Activated CD4-positive, alpha-beta T cell treated with anti-CD3 and anti-CD28 coated beads, Interleukin-2, amount 50 U/mL, for 4 hours (primary cell): ENCODE results near the gene GUCD1.
"Not testable (repeated sequence)": the region's sequence is repeated elsewhere in the genome, so short reads cannot be mapped to it uniquely, and the experiment has no call there.

ENCODE experiments used
- DNase-seq, 2 experiments: peaks; one replicate each; pipeline ENCODE4 v3.0.0-alpha.2; 2020

The GUCD1 gene

DNA sequence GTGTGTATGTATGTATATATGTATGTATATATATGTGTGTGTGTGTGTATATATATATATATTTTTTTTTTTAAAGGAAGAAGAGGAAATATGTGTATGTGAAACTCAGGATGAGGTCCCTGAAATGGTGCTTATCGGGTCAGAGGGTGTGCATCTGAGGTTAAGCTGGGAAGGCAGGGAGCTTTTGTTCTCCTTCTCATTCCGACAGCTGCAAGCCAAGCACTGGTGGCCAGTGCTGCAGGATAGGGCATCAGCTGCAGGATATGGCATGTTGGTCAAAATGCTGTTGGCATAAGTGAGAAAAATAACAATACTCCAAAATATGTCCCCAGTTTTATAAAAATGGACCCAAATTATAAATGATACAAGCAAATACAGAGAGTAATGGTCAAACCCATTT, 8.3 kb upstream of the GUCD1 start:
- no peak for DNase-seq

DNA sequence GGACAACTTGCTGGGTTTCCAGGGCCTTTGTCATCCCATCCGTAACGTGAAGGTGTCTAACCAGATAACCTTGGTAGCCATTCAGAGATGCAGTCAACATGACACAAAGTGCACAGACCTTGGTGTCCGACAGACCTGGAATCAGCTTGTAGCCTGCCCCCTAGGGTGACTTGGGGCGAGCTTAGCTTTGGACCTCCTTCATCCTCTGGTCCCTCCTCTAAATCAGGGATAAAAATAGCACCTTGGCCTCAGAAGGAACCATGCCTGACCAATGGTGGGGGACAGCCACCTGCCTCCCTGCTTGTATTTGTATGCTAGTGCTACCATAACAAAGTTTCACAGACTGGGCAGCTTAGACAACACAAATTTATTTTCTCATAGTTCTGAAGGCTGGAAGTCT, 4.5 kb upstream of the GUCD1 start:
- DNase-seq, result no peak

DNA sequence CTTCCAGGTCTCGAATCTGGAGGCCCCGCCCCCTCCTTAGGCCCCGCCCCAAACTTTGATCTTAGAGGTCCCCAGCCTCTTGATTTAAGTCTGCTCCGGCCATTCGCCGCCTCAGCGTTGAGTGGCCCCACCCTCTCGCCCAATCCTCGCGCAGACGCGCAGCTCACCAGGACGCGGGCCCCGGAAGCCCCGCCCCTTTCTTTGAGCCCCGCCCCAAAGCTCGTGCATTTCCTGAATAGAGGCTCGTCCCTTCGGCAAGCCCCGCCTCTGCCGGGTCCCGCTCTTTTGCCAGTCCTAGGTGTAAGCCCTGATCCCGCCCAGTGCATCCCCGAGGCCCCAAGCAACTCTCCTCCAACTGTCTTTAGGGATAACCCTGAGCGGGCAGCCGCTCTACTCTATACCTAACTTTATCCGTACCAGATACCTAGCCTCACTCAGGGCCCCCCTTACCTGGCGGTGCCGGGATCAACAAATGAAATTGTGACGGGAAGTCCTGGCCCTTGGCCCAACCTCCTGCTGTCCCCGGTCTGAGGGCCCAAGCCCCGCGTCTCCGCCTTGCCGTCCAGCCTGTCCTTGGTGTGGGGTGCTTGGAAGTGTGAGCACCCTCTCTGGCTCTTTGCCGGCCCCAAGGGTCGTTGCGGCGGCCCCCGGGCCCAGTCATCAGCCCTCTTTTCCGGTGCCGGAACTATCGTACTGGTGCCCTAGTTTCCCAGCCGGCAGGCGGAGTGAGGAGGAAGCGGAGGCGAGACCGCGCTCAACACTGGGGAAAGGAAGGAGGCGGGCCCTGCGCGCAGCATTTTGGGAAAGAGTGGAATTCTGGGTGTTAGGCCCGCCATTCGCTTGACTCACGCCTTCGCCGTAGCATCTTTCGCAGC, 464 bp upstream of the GUCD1 start, which contains the start of gene SNRPD3:
Gene SNRPD3 (plus strand): TSS at position 835 of the 875 bp plus-strand sequence. CDS start 1,676 bp downstream, outside the sequence.
- peak; percentile 100 for DNase-seq

DNA sequence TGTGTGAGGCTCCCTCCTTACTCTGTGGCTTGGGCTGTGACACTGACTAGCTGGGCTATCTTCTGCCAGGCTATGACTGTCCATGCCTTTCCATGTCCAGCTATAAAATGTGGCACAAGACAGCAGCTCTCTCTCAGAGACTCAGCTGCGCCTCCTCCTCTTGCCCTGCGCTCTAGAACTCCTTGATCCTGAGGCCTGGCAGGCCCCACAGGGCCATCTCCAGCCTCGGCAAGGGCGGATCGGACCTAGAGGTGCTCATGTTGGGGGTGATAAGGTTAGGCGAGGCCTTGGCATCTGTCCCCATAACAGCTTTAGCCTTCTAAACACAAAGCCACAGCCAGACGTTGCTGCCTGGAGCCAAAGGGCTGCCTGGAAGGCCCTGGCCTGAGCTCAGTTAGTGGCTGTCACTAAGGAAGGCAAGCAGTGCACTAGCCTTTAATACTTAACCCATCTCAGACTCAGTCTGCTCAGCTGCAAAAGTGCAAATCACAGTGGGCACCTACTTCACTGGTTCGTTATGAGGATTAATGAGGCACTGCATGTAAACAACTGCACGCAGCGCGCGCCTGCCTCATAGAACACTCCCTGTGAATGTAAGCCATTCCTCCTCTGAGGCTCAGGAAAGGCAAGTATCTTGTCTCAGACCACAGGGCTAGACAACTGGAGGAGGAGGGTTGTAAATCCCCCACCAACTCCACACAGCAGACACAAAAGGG, 1.2 kb downstream of the GUCD1 start:
- DNase-seq, result no peak

DNA sequence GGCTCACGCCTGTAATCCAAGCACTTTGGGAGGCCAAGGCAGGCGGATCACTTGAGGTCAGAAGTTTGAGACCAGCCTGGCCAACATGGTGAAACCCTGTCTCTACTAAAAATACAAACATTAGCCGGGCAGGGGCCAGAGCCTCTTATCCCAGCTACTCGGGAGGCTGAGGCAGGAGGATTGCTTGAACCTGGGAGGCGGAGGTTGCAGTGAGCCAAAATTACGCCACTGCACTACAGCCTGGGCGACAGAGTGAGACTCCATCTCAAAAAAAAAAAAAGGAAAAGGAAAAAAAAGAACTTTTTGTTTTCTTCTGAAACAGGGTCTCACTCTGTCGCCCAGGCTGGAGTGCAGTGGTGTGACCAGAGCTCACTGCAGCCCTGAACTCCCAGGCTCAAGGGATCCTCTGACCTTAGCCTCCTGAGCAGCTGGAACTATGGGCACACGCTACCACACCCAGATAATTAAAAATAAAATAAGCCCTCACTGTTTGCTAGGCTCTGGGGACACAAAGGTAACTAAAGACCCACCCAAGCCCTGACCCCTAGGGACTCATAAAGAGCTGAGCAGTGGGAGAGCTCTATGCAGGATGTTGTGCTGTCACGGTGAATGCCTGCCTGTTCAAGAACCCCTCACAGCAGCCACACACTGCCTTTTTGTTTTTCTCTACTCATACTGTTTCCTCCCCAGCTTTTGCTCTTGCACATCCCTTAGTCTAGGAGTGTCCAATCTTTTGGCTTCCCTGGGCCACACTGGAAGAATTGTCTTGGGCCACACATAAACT, 2.2 kb downstream of the GUCD1 start:
- DNase-seq, result not testable (repeated sequence)

DNA sequence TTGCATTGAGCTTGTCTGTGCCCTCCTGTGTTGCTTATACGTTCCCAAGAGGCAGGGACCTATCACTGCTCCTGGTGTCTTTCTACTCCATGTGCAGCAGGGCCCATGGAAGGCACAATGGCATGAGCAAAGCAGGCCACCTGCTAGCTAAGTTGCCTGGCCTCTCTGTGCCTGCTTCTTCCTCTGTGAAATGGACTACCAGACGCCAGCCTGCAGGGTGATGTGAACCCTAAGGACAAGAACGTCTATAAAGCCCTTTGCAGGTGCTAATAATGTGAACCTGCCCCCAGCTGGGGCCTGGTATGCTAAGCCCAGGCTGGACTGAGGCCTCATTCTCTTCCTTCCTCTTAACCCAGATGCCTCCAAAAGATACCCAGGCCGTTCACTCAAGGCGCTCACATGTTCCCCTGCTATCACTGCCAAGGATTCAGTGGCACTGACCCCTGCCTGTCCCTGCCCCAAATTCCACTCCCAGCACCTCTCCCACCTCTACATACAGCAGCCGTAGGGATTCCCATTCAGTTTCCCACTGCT, 4.0 kb downstream of the GUCD1 start:
- DNase-seq, result no peak

GRCh38 chr22:24550028-24550901, 4.7 kb downstream of the GUCD1 start:
- DNase-seq, result no peak

DNA sequence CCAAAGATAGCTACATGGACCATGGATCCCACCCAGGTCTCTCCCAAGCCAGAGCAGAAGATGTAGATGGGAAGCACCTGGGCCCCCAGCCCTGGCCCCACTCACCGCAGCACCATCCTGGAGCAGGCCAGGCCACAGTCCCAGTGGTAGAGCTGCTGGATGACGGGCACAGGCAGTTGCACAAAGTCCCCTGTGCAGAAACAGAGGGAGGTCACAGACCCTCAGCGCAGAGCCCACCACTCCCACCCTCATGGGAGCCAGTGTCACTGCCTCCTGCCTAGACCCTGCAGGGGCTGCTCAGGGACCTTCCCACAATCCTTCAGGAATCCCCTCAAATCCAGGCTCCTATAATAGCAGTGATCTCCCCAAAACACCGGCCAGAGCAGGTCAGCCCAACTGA, 6.1 kb downstream of the GUCD1 start:
- no peak for DNase-seq

GRCh38 chr22:24543679-24544243, 11.2 kb downstream of the GUCD1 start:
- no peak for DNase-seq

DNA sequence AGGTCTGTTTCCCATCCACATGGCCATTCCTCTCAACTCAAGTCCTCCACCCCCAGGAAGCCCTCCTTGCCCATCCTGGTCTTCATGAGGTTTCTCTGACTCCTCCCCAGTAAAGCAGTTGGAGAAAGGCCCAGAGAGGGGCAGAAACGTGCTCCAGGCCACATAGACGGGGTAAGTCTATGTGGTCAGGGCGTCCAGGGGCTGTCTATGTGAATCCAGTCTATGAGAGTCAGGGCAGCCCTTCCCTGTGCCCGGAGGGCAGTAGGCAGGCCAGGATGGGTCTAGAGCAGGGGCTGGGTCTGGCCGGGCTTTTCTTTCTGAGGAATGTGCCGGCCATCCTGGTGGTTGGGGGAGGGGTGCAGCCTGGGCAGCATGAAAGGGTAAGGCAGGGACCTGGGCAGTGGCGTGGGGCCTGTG, 11.7 kb downstream of the GUCD1 start:
- no peak for DNase-seq

DNA sequence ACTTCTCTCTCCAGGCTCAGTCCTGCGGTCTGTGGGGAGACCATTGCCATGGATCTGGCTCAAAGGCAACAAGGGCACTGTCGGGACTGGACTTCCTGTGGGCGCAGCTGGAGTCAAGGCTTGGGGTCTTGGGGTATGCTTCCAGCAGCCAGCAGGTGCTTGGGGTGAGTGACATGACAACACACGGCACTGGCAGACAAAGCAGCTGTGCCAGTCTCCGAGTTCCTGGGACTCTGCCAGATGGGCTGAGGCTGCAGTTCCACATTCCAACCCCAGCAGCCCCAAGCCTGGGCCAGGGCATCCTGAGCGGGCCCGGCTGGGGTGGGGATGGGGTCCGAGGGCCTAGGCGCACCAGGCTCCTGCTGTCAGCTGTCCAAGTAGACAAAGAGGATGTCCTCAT, 12.3 kb downstream of the GUCD1 start:
- DNase-seq, result no peak

GRCh38 chr22:24541681-24542515, 13.0 kb downstream of the GUCD1 start:
- DNase-seq, result no peak

GRCh38 chr22:24540470-24540869, 14.5 kb downstream of the GUCD1 start:
- DNase-seq, result no peak

GRCh38 chr22:24536089-24536488, 18.8 kb downstream of the GUCD1 start:
- DNase-seq, result no peak

- no peak for DNase-seq
Observed at GRCh38 chr22:24535348-24535747, 19.6 kb downstream of the GUCD1 start.

GRCh38 chr22:24532075-24532474, 22.9 kb downstream of the GUCD1 start:
- no peak for DNase-seq

GRCh38 chr22:24530968-24531367, 24.0 kb downstream of the GUCD1 start:
- not testable (repeated sequence) for DNase-seq

DNA sequence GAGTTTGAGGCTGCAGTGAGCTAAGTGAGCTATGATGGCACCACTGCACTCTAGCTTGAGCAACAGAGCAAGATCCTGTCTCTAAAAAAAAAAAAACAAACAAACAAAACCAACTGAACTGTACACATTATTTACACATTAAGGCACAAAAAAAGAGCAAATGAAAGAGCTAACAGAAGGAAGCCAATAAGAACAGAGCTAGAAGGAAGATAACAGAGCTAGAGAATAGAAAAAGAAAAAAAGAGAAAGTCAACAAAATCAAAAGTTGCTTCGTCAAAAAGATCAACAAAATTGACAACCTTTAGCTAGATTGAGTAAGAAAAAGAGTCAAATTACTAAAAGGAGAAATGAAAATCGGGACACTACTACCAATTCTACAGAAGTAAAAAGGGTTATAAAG, 25.0 kb downstream of the GUCD1 start:
- no peak for DNase-seq

DNA sequence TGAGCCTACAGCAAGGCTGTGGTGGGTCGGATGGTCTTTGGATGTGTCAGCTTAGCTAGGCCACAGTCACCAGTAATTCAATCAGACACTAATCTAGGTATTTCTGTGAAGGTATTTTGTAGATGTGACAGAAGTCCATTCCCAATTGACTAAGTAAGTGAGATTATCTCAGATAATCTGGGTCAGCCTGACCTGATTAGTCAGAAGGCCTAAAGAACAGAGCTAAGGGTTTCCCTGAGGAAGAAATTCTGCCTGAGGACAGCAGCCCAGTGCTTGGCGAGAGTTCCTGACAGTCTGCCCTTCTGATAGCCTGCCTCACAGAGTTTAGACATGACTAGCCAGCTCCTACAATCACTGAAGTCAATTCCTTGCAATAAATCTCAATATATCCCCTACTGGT, 28.7 kb downstream of the GUCD1 start:
- DNase-seq, result no peak

DNA sequence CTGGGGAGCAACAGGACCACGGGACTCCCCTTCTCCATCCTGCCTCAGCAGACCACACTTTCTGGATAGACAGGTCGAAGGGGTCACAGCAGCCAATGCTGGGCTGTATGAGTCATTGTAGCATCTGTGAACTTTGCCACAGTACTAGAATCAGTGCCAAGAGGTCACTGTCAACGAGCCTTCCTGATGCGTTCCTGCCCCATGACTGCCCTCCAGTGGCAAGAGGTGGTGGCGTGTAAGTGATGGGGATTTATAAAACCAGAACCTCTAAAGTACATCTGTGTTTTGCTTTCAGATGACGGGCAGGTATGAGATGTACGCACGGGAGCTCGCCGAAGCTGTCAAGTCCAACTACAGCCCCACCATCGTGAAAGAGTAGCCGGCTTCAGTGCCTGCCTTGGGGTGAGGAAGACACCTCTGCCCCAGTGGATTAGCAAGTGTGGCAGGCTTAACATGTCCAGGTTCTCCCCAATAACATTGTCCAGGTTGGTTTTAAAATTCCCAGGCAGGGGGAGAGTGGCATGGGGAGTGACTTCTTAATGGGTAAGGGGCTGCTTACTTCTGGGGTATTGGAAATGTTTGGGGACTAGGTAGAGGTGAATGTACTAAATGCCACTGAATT, 29.4 kb downstream of the GUCD1 start:
- DNase-seq, result peak; percentile 82
